Measurements from ENCODE around the gene RPTOR. TPM values are rescaled to one million over a fixed set of nuclear protein-coding genes. Genes with fewer than 3 reads are reported as not detected.

RPTOR gene
- total RNA-seq, 2 experiments from 2014 or later, result 45.3 to 49.1 TPM

- Mint-ChIP-seq H3K4me3 (peak overlapping the region; percentile 90), H3K27me3 (peaks cover 4% of the 10 kb centered on the region), H3K27ac (peak overlapping the region; percentile 92), H3K4me1 (ENCODE audit: low read depth) (peaks cover 36% of the 10 kb centered on the region), H3K9me3 (no peaks in the 10 kb centered on the region), H3K36me3 (ENCODE audit: low read depth) (peaks cover 10% of the 10 kb centered on the region)
- intact Hi-C loops (cut with micrococcal nuclease), result no loop called here
- TF ChIP-seq CTCF (IDR thresholded peaks at IDR 0.05), result no peak
- POLR2A ChIA-PET, result interaction anchor here (0.6 to 2.3 kb wide), 5 partner anchors 12 to 251 kb away, joined by 3 to 9 read pairs (median 3); no protein-coding TSS in a partner anchor
- CTCF ChIA-PET, result interaction anchor here (1.0 to 1.4 kb wide), 2 partner anchors 10 to 30 kb away, joined by 4 to 7 read pairs; no protein-coding TSS in a partner anchor
- no peak for ATAC-seq
- DNase-seq, result no peak
Measured at GRCh38 chr17:80545499-80545826, 825 bp downstream of the RPTOR start.

GRCh38 chr17:80546267-80546666 lies 1.6 kb downstream of the RPTOR start:
- TF ChIP-seq CTCF (IDR thresholded peaks at IDR 0.05), result no peak
- H3K4me3 Mint-ChIP-seq, result peak overlapping the region; percentile 90
- peaks cover 37% of the 10 kb centered on the region for H3K4me1 Mint-ChIP-seq (ENCODE audit: low read depth)
- DNase-seq, result no peak
- H3K36me3 Mint-ChIP-seq (ENCODE audit: low read depth), result peaks cover 10% of the 10 kb centered on the region
- H3K9me3 Mint-ChIP-seq, result no peaks in the 10 kb centered on the region
- POLR2A ChIA-PET, result interaction anchor here (1.9 to 2.3 kb wide), 2 partner anchors 9 to 12 kb away, joined by 8 to 9 read pairs; no protein-coding TSS in a partner anchor
- CTCF ChIA-PET, result no interaction called here
- peak overlapping the region; percentile 24 for H3K27ac Mint-ChIP-seq
- ATAC-seq, result no peak
- peaks cover 4% of the 10 kb centered on the region for H3K27me3 Mint-ChIP-seq
- intact Hi-C loops (cut with micrococcal nuclease), result no loop called here

GRCh38 chr17:80552523-80552922 lies 7.9 kb downstream of the RPTOR start:
- Mint-ChIP-seq H3K27ac (no peak overlapping the region), H3K36me3 (ENCODE audit: low read depth) (peaks cover 9% of the 10 kb centered on the region), H3K27me3 (no peaks in the 10 kb centered on the region), H3K4me3 (no peak overlapping the region), H3K9me3 (no peaks in the 10 kb centered on the region), H3K4me1 (ENCODE audit: low read depth) (peaks cover 20% of the 10 kb centered on the region)
- ChIA-PET CTCF (no interaction called here), POLR2A (no interaction called here)
- ATAC-seq (no peak), DNase-seq (no peak)
- intact Hi-C loops (cut with micrococcal nuclease), result no loop called here
- TF ChIP-seq CTCF (IDR thresholded peaks at IDR 0.05), result no peak

- ATAC-seq (no peak), DNase-seq (no peak)
- no peaks in the 10 kb centered on the region for H3K9me3 Mint-ChIP-seq
- H3K27ac Mint-ChIP-seq, result no peak overlapping the region
- ChIA-PET POLR2A (interaction anchor here (1.7 kb wide), 1 partner anchor 8 kb away, joined by 8 read pairs; no protein-coding TSS in a partner anchor), CTCF (interaction anchor here (1.2 to 1.7 kb wide), 2 partner anchors 10 to 20 kb away, joined by 4 to 5 read pairs; partner anchors contain the start of gene RPTOR)
- peaks cover 6% of the 10 kb centered on the region for H3K36me3 Mint-ChIP-seq (ENCODE audit: low read depth)
- no peak overlapping the region for H3K4me3 Mint-ChIP-seq
- H3K27me3 Mint-ChIP-seq, result no peaks in the 10 kb centered on the region
- H3K4me1 Mint-ChIP-seq (ENCODE audit: low read depth), result peaks cover 10% of the 10 kb centered on the region
- intact Hi-C loops (cut with micrococcal nuclease), result no loop called here
- TF ChIP-seq CTCF (IDR thresholded peaks at IDR 0.05), result no peak
Measured at GRCh38 chr17:80555266-80555665, 10.6 kb downstream of the RPTOR start.

- H3K27ac Mint-ChIP-seq, result no peak overlapping the region
- intact Hi-C loops (cut with micrococcal nuclease), result no loop called here
- no peak overlapping the region for H3K4me3 Mint-ChIP-seq
- ATAC-seq (peak; percentile 45), DNase-seq (no peak)
- H3K4me1 Mint-ChIP-seq (ENCODE audit: low read depth), result peaks cover 6% of the 10 kb centered on the region
- no peaks in the 10 kb centered on the region for H3K27me3 Mint-ChIP-seq
- no peaks in the 10 kb centered on the region for H3K9me3 Mint-ChIP-seq
- CTCF ChIA-PET, result interaction anchor here (1.3 to 1.6 kb wide), 2 partner anchors 14 to 18 kb away, joined by 3 to 7 read pairs; no protein-coding TSS in a partner anchor
- no peak for TF ChIP-seq CTCF (IDR thresholded peaks at IDR 0.05)
- POLR2A ChIA-PET, result interaction anchor here (2.1 kb wide), 1 partner anchor 13 kb away, joined by 9 read pairs; the partner anchor contains the start of gene RPTOR
- H3K36me3 Mint-ChIP-seq (ENCODE audit: low read depth), result peaks cover 6% of the 10 kb centered on the region
Measured at GRCh38 chr17:80558046-80558445, 13.4 kb downstream of the RPTOR start.

All from activated CD8-positive, alpha-beta T cell treated with anti-CD3 and anti-CD28 coated beads for 36 hours (primary cell).